HUDEP-2 (cell line): ENCODE measurements around the gene SCD.
A peak's percentile ranks its signal among the peaks of the same experiment; 100 is the strongest.
"Not testable (repeated sequence)": the region's sequence is repeated elsewhere in the genome, so short reads cannot be mapped to it uniquely, and the experiment has no call there.

Experiments
- DNase-seq, 76 experiments: peaks; one replicate each; lab custom pipeline; 2025; ENCODE audit not compliant: unreplicated experiment in 76 of 76; lab: John Stamatoyannopoulos, UW

Gene SCD

GRCh38 chr10:100359529-100360150, 12.6 kb downstream of the SCD start:
- no peak for DNase-seq

- no peak for DNase-seq
Measured at GRCh38 chr10:100360234-100360633, 13.2 kb downstream of the SCD start.

DNA sequence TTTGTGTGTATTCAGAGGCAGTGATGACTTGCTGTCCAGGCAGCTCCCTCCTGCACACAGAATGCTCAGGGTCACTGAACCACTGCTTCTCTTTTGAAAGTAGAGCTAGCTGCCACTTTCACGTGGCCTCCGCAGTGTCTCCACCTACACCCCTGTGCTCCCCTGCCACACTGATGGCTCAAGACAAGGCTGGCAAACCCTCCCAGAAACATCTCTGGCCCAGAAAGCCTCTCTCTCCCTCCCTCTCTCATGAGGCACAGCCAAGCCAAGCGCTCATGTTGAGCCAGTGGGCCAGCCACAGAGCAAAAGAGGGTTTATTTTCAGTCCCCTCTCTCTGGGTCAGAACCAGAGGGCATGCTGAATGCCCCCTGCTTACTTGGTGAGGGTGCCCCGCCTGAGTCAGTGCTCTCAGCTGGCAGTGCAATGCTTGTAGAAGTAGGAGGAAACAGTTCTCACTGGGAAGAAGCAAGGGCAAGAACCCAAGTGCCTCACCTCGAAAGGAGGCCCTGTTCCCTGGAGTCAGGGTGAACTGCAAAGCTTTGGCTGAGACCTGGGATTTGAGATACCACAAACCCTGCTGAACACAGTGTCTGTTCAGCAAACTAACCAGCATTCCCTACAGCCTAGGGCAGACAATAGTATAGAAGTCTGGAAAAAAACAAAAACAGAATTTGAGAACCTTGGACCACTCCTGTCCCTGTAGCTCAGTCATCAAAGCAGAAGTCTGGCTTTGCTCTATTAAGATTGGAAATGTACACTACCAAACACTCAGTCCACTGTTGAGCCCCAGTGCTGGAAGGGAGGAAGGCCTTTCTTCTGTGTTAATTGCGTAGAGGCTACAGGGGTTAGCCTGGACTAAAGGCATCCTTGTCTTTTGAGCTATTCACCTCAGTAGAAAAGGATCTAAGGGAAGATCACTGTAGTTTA, 15.8 kb downstream of the SCD start:
- DNase-seq = no peak

- no peak for DNase-seq
Measured at GRCh38 chr10:100364175-100364574, 17.1 kb downstream of the SCD start.

DNA sequence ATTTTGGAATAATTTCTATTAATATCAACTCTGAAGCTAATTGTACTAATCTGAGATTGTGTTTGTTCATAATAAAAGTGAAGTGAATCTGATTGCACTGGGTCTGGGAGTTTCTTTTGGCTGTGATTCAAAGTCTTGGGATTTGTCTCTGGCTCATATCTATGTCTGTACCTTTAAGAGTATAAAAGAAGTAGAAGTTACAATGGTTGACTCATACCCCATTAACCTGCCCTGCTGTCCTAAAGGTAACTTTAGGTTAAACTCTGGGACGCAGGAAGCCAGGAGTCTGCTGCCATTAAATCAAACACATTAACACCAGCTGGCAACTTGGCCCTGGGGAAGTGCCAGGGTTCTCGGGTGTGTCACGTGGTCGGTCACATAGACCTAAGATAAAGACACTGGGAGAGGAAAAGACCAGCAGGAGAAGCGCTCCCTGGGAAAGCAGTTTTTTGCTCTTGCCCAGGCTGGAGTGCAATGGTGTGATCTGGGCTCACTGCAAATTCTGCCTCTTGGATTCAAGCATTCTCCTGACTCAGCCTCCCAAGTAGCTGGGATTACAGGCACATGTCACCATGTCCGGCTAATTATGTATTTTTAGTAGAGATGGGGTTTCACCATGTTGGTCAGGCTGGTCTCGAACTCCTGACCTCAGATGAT, 17.8 kb downstream of the SCD start:
- DNase-seq = peak in 73 of 76 experiments; percentile 15 to 83 (median 55)

DNA sequence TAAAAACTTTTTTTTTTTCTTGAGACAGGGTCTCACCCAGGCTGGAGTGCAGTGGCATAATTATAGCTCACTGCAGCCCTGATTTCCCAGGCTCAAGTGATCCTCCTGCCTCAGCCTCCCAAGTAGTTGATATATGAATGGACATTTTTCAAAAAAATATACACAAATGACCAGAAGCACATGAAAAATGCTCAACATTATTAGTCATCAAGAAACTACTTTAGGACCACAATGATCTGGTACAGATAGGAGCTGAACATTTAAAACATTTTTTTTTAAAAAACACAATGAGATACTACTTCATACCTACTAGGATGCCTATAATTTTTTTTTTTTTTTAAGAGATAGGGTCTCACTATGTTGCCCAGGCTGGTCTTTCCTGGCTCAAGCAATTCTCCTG, 21.7 kb downstream of the SCD start:
- DNase-seq = no peak

- DNase-seq = peak in 74 of 76 experiments; percentile 35 to 93 (median 74)
Measured at GRCh38 chr10:100370714-100371481, 23.9 kb downstream of the SCD start.

DNA sequence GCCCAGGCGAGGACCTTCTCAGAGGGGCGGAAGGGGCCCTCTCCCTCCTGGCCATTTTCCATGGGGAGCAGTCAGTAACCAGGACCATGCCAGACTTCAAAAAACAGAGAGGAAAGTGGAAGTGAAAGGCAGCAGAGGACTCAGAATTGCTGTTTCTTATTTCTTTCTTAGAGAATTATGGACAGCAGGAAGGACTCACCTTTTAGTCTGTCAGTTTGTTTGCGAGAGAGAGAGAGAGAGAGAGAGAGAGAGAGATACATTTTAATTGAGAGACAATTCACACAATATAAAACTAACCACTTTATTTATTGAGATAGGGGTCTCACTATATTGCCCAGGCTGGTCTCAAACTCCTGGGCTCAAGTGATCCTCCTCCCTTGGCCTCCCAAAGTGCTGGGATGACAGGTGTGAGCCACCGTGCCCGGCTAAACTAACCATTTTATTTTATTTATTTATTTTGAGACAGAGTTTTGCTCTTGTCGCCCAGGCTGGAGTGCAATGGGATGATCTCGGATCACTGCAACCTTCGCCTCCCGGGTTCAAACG, 24.5 kb downstream of the SCD start:
- DNase-seq = no peak

GRCh38 chr10:100372415-100373297, 25.6 kb downstream of the SCD start:
- DNase-seq = no peak

DNA sequence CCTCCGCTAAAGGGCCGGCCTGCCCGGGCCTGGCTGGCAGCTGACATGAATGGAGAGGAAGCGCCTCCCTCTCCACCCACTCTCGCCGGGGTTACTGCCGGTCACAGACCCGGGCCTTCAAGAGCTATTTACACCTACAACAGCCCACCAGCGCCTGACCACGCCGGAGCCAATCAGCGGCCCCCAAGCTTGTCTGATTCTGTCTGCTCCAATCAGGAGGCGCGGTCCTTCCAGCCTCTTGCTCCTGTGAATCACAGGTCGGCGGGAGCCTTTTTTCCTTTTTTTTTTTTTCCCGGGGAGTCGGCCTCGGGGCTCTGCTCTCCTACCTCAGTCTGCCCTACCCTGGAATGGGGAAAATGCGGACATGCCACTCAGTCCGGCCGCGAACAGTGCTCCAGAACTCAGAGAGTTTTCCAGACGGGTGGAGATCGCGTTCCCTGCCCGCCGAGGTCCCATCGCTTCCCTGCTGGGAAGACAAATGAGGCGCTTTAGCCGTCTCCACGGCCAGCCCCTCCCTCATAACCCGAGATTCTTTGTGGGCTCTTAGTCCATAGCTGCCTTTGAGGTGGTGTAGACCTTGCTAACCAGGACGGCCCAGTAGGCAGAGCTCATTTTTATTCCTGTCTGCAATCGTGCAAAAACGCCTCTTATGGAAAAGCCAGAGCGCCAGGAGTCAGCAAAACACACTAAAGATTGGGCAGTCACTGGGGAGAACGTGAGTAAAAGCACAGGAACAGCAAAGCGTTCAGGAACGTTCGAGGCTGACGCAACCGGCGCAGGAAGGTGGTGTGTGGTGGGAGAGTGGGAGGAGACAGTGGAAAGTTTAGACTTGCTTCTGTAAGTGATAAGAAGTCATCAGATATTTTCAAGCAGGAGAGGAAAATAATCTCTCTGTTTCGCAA, 26.5 kb downstream of the SCD start:
- peak; percentile 69 to 98 (median 94) for DNase-seq

DNA sequence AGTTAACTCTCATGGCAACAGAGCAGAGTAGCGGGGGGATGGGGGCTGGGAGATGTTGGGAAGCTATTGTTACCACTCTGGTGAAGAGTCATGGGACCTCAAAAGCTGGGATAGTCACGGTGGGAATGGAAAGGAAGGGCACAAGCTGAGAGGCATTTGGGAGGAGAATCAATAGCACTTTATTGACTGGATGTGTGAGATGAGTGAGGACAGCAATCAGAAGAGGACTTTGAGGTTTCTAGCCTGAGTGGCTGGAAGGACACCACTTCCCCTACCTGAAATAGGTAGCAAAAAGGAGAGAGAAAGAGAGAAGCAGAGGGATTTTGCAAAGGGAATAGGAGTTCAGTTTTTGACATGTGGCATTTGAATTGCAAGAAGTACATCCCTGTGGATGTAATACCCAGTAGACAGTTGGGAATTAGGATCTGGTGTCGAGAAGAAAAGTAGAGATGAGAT, 27.2 kb downstream of the SCD start:
- peak in 1 of 76 experiments; percentile 35 for DNase-seq

GRCh38 chr10:100374677-100375353, 27.8 kb downstream of the SCD start:
- not testable (repeated sequence) for DNase-seq

- not testable (repeated sequence) for DNase-seq
Measured at GRCh38 chr10:100376656-100377055, 29.6 kb downstream of the SCD start.

DNA sequence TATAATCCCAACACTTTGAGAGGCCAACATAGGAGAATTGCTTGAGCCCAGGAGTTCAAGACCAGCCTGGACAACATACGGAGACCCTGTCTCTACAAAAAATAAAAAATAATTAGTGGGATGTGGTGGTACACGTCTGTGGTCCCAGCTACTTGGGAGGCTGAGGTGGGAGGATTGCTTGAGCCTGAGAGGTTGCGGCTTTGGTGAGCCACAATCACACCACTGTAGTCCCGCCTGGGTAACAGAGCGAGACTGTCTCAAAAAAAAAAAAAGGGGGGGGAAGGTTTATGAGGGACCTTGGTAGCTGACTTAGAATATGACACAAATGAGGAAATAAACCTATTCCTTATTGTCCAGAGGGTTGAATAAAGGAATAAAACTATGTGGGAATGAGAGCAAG, 30.8 kb downstream of the SCD start:
- no peak for DNase-seq

- no peak for DNase-seq
Measured at GRCh38 chr10:100380400-100380799, 33.4 kb downstream of the SCD start.

DNA sequence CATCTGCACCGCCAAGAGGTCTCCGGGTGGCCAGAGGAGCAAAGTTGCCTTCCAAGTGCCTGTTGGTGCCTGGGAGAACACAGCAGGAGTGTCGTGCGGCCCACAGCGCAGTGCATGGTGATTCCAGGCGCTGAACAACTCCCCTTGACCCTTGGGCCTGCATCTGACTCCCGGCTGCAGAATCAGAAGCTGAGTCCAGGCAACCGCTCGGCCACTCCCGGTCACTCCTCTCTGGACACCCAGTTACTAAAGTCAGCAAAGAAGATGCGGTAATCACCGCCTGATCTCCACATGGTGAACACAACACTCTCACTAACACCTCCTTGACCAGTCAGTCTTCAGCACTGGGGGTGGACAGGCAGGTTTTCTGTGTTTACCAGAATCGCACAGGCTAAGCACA, 35.5 kb downstream of the SCD start:
- no peak for DNase-seq

- DNase-seq = no peak
Measured at GRCh38 chr10:100383251-100383650, 36.2 kb downstream of the SCD start.
